Upper lobe of left lung (tissue), 4 donors: ENCODE data around the gene PEMT.

ENCODE experiments used
- EP300 ChIP-seq, 4 donors: sonication (generic); formaldehyde crosslinking; IDR thresholded peaks; one replicate each; pipeline ENCODE4 v1.5.1; 2017; ENCODE audit warnings: antibody characterized with exemption in 4 of 4, control low read depth in 2 of 4
- POLR2A ChIP-seq, 4 donors: fragments of 450-650 bp; IDR thresholded peaks; one replicate each; pipeline ENCODE4 v1.5.1; 2016 to 2017; ENCODE audit warnings: antibody characterized with exemption in 4 of 4, mild to moderate bottlenecking in 2 of 4
- POLR2AphosphoS5 ChIP-seq, 2 donors: sonication (generic); formaldehyde crosslinking; IDR thresholded peaks; one replicate each; pipeline ENCODE4 v1.5.1; 2017; ENCODE audit warnings: antibody characterized with exemption in 2 of 2
- TF ChIP-seq, protein P1 (sequence below), 6 experiments: fragments of 450-650 bp in 4 of 6; fragments of 200-600 bp in 2 of 6; sonication (generic) in 2 of 6; IDR thresholded peaks; one replicate each; pipeline ENCODE4 v1.5.1; 2016 to 2019; ENCODE audit warnings: antibody characterized with exemption in 6 of 6

DNA sequence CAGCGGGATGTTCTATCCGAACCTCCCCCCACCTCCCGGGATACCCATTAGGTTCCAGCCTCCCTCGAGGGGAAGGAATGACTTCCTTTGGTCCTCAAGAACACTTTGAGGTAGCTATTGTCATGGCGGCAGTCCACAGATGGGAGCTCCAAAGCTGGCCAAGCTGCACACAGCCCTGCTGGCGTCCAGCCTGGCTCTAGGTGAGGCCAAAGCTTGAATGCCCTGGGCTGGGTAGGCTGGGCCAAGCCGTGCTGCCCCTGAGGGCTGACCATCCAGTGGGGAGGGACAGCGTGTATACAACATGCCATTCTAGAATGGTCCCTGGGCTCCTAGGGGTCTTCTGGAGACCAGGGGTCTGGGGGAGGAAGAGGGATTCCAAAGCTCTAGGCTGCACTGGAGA lies 43.5 kb downstream of the PEMT start:
- TF ChIP-seq POLR2AphosphoS5 (IDR thresholded peaks at IDR 0.05) (no peak), POLR2A (IDR thresholded peaks at IDR 0.05) (no peak), EP300 (IDR thresholded peaks at IDR 0.05) (no peak)
- TF ChIP-seq, protein P1, sequence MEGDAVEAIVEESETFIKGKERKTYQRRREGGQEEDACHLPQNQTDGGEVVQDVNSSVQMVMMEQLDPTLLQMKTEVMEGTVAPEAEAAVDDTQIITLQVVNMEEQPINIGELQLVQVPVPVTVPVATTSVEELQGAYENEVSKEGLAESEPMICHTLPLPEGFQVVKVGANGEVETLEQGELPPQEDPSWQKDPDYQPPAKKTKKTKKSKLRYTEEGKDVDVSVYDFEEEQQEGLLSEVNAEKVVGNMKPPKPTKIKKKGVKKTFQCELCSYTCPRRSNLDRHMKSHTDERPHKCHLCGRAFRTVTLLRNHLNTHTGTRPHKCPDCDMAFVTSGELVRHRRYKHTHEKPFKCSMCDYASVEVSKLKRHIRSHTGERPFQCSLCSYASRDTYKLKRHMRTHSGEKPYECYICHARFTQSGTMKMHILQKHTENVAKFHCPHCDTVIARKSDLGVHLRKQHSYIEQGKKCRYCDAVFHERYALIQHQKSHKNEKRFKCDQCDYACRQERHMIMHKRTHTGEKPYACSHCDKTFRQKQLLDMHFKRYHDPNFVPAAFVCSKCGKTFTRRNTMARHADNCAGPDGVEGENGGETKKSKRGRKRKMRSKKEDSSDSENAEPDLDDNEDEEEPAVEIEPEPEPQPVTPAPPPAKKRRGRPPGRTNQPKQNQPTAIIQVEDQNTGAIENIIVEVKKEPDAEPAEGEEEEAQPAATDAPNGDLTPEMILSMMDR (IDR thresholded peaks at IDR 0.05) = no peak
